Left ventricle myocardium superior (tissue), 1 donor: Measurements from ENCODE around the gene ASB13. TPM values are rescaled to one million over a fixed set of nuclear protein-coding genes. Genes with fewer than 3 reads are reported as not detected.

Source experiments
- ATAC-seq: fragments of 200-7000 bp; cut with Tn5 transposase; one replicate; pipeline ENCODE4 v1.9.1; 2020; ENCODE audit warnings: mild to moderate bottlenecking, moderate library complexity
- DNase-seq: peaks from one replicate; pipeline ENCODE4 v3.0.0-alpha.2; 2020
- intact Hi-C: fragments of 100-400 bp; cut with micrococcal nuclease; formaldehyde crosslinking; loops from one replicate; pipeline ENCODE4 v1.11.0; 2022
- total RNA-seq: library from RNA; stranded (reverse); fragmentation: NEBNext Ultra II Directional; extraction: Animal tissue kit (Norgen Biotek cat#: 25700); gene quantifications from one replicate; pipeline ENCODE4 v1.2.1, GENCODE V29; 2021
- donor health status: DM: no; HTN: yes; CAD: no; lungs with severe emphysema.

Gene ASB13
- total RNA-seq, 1 donor from 2014 or later, result 16.4 TPM

DNA sequence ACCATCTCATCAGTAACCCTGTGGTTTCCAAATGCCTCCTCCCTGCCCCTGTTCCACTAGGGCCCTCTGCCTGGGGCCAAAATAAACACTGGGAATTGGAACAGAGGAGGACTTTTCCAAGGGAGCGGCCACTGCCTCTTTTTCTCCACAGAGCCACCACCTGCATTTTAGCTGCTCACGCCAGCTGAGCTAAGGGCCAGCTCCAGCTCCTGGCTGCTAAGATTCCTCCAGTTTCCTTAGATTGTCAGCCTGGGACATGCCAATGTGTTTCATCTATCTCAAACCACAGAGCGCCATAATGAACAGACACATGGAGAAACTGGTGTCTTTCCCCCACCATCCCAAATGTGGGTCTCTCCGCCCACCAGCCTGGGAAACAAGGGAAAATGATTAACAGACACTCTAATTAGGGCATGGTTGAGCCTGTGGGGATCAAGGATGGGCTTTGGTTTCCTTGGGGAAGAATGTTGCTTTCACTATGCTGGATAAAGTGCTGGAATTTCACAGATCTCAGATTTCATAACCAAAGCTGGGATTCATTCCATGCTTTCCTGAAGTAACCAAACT lies 52.2 kb downstream of the ASB13 start:
- ATAC-seq (peak; percentile 62), DNase-seq (no peak)
- intact Hi-C loops, result no loop called here

DNA sequence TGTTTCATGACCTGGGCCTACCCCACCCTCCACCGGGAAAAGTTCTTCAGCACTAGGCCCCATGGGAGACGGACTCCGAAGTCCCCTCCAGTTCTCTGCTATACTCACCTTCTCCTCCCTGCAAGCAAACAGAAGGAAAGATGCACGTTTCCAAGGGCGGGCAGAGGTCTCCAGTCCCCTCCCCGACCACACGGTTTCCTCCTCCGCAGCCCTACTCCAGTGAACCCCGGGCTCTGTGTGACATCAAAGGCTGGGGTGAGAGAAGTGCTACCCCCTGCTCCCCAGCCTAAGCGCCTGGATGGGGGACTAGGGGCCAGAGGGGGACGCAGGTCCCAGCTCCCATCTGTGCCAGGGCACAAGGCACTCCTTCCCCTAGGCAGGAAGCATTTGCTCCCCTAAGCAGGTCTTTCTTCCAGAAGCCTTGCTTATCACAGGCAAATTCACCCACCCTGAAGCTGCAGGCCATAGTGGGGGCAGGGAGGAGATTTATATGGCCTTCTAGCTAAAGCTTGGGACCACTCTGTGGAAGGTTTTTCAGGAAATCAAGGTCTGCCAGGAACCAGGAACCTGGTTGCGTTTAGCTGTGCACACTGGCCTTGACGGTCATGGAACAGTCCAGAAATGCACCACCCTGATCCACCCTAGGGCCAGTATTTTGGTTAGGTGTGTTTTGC lies 52.8 kb downstream of the ASB13 start:
- ATAC-seq (no peak), DNase-seq (no peak)
- intact Hi-C loops, result no loop called here

DNA sequence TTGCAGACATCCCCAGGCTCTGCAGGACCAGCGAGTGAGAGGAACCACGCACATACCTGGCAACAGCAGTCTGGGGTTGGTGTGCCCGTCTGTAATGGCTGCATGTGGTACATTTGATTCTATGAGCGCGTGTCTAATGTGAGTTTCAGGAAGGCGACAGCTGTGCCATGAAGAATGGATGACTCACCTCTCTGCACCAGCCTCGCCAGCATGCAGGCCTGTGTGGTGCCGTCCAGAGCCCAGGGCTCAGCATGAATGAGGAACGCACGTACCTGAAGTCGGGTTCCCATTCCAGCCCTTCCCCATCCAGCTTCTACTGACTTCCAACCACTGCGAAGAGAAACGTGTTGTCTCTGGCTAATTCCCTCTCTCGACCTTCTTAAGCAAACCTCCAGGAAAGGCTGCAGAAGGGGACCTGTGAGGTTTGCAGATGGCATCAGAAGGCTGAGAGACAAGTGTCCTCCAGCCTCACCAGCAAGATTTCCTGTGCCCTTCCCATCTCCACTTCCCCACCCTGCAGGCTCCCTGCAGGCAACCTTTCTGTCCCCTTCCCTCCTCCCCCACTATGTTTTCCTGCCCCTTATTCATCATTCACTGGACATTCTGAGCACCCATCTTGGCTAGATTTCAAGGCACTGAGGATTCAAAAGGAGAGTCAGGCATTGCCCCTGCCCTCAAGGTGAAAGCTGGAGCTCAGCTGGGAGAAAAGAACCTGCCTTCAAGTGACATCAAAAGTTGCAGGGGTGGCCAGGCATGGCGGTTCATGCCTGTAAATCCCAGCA lies 54.3 kb downstream of the ASB13 start:
- DNase-seq (no peak), ATAC-seq (no peak)
- intact Hi-C loops, result no loop called here

DNA sequence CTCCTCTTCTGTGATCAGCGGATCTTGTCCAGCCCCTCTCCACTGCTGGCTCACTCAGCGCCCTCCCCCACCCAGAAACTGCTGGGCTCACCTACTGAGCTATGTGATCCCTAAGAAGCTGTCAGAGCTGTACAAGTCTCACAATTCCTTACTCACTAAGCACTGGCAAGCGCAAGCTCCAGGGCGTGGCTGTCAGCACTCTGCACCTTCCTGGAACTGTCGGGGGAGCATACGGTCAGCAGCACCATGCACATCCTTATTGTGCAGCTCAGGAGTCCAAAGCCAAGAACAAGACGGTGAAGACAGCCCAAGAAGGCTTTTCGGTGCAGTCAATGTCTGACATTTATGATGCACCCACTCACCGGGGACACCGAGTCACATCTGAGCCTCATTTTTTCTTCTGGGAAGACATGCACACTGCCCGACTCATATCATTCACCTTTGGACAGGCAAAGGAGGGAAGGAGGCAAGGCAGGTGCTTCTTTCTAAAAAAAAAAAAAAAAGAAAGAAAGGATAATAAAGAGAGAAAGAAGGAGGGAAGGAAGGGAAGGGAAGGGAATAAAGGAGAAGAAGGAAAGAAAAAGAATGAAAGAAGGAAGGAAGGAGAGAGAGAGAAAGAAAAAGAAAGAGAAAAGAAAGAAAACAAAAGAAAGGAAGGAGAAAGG lies 56.3 kb downstream of the ASB13 start:
- no peak for DNase-seq
- intact Hi-C loops, result no loop called here
- ATAC-seq, result no peak

DNA sequence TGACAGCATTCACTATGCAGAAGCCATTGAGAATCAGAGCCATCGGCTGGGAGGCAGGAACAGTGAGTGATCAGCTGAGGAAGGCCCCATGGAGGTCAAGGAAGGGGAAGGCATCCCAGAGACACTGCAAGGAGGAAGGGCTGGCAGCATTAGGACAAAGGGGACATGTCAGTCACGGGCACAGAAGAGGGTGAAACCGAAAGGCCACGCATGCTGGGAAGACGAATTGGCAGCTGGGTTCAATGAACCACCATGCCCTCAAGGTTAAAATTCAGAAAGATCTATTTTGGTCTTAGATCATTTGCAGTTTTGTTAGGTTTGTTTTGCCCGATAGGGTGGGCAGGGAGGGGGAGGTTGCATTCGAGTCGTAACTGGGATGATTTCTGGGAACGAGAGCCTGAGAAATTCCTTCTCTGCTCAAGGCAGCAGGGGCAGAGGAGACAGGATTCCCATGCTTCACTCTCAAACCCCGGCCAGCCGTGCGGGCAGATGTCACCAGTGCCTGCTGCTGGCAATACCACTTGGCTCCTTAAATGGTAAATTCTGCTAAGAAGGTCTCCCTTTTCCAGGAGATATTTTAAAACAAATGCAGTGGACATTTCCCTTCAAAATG lies 57.7 kb downstream of the ASB13 start:
- no peak for DNase-seq
- no peak for ATAC-seq
- intact Hi-C loops, result no loop called here

DNA sequence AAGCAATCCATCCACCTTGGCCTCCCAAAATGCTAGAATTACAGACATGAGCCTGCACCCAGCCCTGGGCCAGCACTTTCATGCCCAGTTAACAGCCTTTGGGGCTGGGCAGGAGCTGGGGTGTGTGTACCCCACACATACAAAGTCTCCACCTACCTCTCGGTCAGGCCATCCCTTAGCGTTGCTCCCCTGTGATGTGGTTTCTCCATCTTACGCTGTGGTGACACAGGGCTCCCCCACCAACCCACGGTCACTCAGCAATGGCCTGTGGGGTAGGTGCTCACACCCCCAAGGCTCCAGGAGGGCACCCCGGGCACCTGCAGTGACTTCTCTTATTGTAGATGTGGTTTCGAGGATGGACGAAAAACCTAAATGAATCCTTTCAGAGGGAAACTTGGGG lies 58.8 kb downstream of the ASB13 start:
- DNase-seq (no peak), ATAC-seq (no peak)
- intact Hi-C loops, result no loop called here

DNA sequence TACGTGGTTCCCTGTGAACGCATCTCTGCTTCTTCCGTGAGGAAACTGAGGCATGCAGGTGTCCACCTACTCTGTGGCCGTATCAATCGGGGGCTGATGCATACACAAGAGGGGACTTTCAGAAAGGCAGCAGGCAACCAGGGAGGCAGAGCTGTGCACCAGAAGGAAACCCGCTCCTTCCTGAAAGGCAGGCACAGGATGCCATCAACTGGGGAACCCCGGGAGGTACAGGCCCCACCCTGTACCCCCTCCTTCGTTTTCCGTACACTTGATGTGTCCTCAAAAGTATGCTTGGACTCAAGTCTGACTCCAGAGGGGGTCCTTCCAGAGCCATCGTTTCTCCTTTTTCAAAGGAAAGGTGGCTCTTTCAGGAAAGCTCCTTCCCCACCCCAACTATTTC lies 59.5 kb downstream of the ASB13 start:
- intact Hi-C loops, result no loop called here
- ATAC-seq (no peak), DNase-seq (no peak)

DNA sequence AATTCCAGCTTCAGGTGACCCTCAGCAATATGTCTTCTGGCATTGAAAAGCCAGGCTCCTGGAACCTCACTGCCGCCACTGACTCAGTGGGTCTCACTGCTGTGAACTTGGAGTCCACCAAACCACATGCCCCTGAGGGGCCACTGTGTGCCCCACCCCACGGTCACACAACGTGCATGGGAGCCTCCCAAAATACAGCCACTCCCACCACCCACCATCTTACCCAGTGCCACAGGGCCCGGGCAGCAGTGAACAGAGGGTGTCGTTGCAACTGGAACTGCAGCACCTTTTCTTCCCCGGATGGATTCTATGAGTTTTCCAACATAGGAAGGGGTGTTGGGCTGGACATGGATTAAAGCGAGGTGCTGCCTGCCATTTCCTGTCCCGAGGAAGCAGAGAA lies 60.1 kb downstream of the ASB13 start:
- ATAC-seq (no peak), DNase-seq (no peak)
- intact Hi-C loops, result no loop called here

DNA sequence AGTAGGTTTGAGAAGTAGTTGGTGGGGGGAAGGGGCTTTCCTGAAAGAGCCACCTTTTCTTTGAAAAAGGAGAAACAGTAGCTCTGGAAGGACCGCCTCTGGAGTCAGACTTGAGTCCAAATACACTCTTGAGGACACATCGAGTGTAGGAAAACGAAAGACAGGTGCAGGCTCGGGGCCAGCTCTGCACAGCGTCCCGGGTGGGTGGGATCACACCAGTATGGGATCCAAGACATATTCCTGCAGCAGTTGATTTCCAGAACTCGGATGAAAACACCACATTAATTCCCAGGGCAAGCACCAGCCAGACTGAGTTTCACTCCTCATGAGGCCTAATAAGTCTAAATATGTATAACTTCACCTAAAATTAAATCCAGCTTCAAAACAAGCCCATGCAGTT lies 61.4 kb downstream of the ASB13 start:
- DNase-seq (no peak), ATAC-seq (no peak)
- intact Hi-C loops, result no loop called here

DNA sequence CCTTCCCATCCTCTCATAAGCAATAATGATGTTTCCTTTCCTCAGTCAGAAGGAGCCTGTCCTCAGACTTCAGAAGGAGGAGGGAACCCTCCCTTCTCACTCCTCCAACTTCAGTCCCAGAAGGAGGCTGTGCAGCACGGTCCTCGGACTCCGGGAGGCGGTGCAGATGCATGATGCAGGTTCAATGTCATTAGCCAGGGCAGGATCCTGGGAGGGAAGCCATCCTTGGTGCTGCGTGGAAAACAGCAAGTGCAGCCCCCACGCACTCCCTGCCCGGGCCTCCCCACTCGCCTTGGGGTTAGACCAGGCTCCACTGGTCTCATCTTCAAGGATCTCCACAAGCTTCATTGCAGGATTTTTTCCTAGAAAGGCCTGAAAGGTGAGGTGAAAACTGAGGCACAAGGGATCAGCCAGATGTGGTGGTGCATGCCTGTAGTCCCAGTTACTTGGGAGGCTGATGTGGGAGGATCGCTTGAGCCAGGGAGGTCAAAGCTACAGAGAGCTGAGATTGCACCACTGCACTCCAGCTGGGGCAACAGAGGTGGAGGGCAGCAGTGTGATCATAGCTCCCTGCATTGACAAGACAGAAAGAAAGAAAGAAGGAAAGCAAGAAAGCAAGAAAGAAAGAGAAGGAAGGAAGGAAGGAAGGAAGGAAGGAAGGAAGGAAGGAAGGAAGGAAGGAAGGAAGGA lies 62.0 kb downstream of the ASB13 start:
- intact Hi-C loops, result no loop called here
- no peak for DNase-seq

DNA sequence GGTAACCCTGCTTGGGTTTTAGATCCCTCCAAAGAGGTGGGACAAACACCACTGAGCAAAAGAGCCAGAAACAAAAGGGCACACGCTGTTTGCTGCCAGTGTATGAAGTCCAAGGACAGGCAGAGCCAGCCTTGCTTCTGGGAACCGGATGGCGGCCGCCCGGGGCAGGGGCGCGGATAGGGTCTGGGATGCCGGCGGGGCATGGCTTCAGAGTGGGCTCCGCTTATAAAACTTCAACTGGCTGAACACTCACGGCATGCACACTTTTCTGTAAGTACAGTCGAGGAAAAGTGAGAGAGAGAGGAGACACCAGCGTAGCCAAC lies 62.6 kb downstream of the ASB13 start:
- intact Hi-C loops, result no loop called here

More for the DNA sequence above, 62.0 kb downstream of the ASB13 start:
- ATAC-seq, result no peak

DNA sequence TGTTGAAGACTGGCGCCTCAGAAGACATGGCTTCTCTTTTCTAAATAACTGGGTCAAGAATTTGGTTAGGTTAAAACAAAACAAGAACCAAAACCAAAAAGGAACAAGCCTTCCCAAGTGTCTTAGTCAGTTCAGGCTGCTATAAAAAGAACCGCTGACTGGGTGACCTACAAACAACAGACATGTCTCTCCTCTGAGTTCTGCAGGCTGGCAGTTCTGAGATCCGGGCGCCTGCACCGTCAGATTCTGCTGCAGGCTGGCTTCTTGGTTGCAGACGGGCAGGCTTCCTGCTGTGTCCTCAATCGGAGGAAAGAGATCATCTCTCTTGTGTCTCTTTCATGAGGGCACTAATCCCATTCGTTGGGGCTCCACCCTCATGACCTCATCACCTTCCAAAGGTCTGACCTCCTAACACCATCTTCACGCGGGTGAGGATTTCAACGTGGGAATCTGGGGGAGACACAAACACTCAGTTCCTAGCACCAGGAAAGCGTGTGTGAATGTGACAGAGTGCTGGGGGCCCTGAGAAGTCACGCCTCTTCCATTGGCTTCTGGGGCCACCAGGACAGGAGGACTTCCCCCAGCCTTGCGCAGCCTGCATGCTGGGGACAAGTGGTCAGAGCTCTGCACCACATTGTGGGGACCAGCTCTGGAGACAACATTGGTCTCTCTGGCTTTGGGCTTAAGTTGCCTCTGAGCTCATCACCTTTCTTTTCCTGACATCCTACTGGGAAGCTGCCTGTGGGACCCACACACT lies 63.1 kb downstream of the ASB13 start:
- intact Hi-C loops, result no loop called here
- no peak for DNase-seq
- no peak for ATAC-seq

More for the DNA sequence above, 62.6 kb downstream of the ASB13 start:
- DNase-seq (no peak), ATAC-seq (no peak)

DNA sequence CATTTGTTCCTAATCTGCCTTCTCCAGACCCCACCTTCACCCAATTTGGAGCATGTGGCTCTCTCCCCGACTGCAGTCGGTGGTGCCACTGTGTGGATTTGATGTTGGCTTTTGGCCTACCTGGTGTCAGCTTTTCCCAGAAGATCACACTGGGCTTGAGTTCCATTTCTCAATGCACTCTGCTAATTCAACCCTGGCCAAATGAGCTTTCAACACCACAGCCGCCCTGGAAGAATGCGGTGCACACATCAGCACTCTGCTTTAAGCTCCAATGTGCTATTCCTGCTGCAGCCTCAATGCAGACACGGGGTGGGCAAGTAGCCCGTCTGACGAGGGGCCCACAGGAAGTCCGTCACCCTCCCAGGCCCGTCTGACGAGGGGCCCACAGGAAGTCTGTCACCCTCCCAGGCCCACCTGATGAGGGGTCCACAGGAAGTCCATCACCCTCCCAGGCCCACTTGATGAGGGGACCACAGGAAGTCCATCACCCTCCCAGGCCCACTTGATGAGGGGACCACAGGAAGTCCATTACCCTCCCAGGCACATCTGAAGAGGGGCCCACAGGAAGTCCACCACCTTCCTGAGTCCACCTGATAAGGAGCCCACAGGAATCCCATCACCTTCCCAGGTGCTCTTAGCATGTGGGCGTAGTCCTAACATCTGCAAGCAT lies 64.4 kb downstream of the ASB13 start:
- DNase-seq (no peak), ATAC-seq (peak; percentile 72)
- intact Hi-C loops, result no loop called here

DNA sequence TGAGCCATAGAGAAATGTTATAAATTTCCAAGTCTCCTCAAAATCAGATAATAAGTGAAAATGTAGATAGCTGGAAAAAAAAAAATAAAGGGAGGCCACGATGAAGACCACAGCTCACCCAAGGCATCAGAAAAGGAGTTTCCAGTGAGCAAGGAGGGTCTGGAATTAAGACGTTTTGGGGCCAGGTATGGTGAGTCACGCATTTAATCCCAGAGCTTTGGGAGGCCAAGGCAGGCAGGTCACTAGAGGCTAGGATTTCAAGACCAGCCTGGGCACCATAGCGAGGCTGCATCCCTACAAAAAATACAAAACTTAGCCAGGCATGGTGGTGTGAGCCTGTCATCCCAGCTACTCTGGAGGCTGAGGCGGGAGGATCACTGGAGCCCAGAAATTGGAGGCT lies 65.5 kb downstream of the ASB13 start:
- ATAC-seq (no peak), DNase-seq (no peak)
- intact Hi-C loops, result no loop called here

DNA sequence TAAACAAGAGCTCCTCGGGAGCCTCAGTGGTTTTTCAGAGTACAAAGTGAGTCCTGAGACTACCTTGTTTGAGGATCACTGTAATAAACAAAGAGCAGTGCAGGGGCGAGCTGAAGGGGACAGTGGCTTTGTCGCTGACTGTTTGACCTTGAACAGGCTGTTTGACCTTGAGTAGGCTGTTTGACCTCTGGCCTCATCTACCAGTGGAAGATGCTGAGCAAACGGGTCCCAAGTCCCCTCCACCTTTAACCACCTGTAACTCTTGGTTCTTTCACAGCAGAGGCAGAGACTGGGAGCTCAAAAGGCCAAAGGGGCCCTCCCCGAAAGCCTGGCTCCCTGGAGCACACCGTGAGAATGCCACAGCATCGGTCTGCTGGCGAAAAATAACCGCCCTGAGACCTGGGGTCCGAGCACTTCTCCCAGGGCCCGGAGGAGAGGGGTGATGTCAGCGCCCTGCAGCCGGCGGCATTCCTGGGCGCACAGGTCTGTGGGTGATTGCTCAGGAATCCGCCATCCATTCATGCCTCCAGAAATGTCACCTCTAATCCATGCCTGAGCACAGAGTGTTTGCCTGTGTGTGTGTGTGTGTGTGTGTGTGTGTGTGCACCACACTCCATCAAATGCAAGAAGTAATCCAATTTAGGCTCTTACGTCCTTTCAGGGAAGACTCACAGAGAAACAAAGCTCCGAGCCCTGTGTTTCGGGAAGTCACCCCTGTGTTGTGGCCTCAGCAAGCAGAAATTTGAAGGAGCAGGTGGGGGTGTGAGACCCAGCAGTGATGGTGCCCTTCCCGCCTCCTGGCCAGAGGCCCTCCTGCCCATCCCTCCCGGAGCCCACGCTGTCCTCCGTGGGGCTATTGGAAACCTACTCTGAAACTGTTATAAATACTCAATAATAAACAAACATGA lies 66.5 kb downstream of the ASB13 start:
- intact Hi-C loops, result no loop called here
- no peak for DNase-seq
- no peak for ATAC-seq

DNA sequence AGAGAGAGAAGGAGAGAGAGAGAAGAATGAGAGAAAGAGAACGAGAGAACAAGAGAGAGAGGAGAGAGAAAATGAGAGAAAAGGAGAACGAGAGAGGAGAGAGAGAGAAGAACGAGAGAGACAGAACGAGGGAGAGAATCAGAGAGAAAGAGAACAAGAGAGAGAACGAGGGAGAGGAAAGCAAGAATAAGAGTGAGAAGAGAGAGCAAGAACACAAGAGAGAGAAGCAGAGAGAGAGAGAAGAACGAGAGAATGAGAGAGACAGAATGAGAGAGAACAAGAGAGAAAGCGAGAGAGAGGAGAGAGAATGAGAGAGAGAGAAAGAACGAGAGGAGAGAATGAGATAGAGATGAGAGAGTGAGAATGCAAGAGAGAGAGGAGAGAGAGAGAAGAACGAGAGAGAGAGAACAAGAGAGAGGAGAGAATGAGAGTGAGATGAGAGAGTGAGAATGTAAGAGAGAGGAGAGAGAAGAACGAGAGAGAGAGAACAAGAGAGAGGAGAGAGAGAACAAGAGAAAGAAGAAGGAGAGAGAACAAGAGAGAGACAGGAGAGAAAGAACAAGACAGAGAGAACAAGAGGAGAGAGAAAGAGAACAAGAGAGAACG lies 68.2 kb downstream of the ASB13 start:
- ATAC-seq (no peak), DNase-seq (no peak)
- intact Hi-C loops, result no loop called here
